GM12874 (cell line): Measurements from ENCODE around the gene CLEC16A.

Experiments
- TF ChIP-seq, protein P1 (sequence below): IDR thresholded peaks from 2 replicates; pipeline ENCODE4 v1.5.1; 2011; ENCODE audit warnings: low read depth, mild to moderate bottlenecking, control low read depth, low read length, moderate library complexity; ENCODE audit not compliant: insufficient read depth

CLEC16A gene

DNA sequence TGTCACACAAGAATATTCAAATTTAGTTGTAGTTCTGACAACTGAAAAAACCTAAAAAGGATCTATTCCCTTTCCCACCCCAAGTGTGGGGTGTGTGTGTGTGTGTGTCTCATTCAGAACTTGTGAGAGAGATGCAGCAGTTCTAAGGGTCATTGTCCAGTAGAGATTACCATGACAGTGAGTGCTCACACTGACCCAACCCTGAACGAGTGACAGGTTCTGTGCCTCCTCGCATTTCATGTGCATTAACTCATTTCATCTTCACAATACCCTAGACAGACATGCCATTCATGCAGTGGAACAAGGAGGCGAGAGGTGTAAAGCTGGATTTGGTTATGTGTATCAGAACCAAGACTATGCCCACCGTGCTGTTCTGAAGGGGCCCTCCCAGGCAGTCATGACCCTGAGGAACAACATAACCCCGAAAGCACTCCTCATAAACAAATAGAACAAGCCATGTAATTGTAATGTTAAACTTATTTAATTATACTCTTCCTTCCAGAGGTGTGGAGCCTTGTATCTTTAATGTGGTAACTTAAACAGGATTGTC is 102.1 kb downstream of the CLEC16A start:
- TF ChIP-seq, protein P1, sequence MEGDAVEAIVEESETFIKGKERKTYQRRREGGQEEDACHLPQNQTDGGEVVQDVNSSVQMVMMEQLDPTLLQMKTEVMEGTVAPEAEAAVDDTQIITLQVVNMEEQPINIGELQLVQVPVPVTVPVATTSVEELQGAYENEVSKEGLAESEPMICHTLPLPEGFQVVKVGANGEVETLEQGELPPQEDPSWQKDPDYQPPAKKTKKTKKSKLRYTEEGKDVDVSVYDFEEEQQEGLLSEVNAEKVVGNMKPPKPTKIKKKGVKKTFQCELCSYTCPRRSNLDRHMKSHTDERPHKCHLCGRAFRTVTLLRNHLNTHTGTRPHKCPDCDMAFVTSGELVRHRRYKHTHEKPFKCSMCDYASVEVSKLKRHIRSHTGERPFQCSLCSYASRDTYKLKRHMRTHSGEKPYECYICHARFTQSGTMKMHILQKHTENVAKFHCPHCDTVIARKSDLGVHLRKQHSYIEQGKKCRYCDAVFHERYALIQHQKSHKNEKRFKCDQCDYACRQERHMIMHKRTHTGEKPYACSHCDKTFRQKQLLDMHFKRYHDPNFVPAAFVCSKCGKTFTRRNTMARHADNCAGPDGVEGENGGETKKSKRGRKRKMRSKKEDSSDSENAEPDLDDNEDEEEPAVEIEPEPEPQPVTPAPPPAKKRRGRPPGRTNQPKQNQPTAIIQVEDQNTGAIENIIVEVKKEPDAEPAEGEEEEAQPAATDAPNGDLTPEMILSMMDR, result no peak

DNA sequence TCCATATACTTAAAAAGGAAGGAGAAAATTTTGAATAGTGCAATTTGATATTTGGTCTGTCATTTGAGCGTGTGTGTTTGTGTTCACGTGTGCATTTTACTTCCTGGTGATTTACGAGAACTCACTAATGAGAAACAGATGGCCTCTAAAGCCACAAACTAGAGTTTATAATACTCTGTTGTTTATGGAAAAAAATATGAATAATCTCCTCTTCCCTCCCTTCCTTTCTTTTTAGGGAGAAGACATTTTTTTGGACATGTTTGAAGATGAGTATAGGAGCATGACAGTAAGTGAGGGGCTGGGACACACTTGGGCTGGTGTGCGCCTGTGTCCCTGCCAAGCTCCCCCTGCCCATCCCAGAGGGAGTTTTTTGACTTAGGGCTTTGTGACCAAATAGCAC is 102.7 kb downstream of the CLEC16A start:
- TF ChIP-seq, protein P1, result no peak

DNA sequence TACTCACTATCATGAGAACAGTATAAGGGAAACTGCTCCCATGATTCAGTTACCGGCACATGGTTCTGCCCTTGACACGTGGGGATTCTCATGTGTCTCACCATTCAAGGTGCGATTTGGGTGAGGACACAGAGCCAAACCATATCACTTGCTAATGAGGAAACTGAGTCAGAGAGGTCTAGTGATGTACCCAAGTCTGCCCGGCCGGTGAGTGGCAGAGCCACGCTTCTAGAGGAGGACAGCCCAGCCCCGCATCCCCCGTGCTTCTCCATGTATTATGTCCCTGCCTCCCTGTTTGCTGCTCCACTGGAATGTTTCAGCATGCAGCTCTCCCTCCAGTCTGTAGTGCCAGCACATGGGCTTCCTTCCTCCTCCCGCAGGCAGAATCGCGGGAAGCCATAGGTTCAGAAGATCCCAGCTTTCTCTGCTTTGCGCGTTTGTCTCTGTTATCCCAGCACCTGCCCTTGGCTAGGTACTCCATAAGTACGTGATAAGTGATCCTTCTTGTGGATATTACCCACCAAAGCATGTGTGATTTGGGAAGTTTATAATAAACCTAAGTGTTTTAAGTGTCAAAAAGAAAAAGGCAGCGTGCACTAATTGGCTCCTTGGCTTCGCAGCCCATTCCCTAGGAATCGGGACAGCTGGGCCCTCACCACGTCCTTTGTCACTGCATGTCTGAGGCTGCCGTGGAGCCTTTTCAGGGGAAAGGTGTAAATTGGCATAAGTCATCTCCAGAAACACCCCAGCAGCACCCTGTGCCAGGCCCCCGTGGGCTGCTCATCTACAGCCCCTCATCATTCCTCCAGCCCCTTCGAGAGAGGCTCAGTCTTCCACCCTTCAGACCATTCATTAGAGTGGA is 103.8 kb downstream of the CLEC16A start:
- TF ChIP-seq, protein P1, result no peak

DNA sequence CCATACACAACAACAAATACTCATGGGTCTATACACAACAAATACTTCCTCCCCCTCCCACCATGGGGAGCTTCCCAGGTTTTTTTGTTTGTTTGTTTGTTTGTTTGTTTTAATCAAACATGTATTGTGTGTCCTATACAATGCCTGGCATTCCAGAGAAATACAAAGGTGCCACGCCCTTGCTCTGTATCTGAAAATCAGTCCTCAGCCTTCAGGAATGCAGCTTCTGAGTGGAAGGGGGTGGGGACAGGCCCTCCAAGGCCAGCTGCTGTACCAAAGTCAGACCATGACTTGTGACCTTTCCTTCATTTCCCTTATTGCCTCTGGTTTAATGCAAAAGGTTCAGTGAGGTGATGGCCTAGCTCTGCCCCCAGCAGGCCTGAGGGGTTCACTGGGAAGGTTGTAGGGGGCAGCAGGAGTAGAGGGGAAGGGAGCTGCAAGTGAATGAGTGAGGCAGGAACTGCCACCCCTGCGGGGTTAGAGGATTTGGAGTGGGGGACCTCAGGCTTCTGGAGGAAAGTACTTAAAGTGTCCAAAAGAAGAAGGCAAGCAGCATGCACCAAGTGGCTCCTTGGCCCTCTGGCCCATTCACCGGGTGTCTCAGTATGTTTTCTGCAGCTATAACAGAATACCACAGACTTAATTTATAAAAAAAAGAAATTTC is 105.2 kb downstream of the CLEC16A start:
- TF ChIP-seq, protein P1, result no peak

DNA sequence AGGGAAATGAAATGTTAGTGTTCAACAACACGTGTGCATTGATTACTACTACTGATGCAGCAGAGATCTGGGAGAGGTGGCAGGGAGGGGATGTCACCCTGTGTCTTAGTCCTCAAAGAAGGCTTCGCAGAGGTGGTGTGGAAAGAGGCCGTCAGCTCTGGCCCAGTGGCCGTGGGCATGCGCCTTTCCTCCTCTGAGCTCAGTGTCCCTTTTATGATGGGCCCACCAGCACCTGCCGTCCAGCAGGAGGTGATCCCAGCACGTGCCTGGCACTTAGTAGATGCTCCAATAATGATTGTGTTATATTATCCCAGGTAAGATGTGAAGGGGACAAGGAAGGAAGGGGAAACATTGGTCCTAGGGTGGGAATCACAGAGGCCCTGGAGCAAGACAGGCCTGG is 106.2 kb downstream of the CLEC16A start:
- TF ChIP-seq, protein P1, result no peak

GRCh38 chr16:11050944-11051343 is 106.6 kb downstream of the CLEC16A start:
- TF ChIP-seq, protein P1, result no peak

DNA sequence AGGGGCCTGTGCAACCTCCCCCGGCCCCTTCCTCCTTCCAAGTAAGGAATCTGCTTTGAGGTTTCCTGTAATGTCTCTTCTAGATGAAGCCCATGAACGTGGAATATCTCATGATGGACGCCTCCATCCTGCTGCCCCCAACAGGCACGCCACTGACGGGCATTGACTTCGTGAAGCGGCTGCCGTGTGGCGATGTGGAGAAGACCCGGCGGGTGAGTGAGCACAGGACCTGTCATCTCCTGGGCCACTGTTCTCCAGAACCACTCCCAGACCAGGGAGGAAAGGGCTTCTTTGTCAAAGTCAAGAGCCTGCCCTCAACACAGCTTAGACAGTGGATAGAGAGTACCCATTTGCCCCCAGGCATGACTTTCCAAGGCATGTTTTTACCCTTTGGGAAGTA is 107.1 kb downstream of the CLEC16A start:
- TF ChIP-seq, protein P1, result no peak
